ENCODE data around the gene TMEM86A. TPM values are rescaled to one million over a fixed set of nuclear protein-coding genes. Genes with fewer than 3 reads are reported as not detected.

Gene TMEM86A
- total RNA-seq, 1 experiment from 2014 or later, result 0.12 TPM

DNA sequence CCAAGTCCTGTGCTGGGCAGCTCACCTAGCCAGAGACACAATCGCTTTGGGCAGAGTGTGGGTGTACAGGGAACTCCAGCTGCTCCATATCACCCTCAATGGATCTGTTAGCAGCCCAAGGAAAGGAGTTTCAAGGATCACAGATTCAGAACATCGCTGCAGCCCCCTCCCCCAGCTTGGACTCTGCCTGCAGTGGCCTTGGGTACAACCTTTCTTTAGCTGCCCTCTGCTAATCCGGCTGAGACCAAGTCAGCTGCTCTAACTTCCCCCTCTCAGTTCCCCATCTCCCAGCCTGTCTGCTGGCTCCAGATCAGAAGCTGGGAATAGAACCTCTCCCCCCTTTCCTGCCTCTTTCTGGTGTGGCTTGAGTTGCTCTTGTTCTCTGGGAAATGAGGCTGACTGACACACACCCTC is 1.3 kb downstream of the TMEM86A start:
- DNase-seq (ENCODE audit: low read depth), result no peak

DNA sequence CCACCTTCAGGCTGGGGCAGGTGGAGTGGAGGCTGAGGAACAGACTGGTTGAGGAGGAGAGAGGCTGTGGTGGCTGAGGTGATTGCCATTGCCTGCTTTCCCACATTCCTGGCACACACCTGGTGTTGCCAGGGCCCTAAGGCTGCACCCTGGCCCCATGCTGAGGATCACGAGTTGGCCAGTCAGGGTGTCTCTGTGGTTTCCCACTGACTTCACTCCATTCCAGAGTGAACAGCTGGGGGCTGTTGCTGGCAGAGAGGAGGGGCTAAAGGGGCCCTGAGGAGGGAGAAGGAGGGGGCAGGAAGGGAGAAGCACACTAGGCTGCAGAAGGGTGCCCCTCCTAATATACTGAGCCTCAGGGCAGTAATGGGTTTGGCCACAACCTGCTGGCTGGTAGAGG is 1.8 kb downstream of the TMEM86A start:
- peak; percentile 10 for DNase-seq (ENCODE audit: low read depth)

DNA sequence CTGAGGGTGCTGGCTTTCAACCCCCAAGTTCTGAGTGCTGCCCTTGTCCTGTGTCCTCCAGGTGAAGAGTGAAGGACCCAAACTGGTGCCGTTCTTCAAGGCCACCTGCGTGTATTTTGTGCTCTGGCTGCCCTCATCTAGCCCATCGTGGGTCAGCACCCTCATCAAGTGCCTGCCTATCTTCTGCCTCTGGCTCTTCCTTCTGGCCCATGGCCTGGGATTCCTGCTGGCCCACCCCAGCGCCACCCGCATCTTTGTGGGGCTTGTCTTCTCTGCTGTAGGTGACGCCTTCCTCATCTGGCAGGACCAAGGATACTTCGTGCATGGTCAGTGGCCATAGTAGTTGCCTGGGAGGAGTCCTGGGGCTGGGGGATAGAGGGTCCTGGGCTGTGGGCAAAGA is 2.3 kb downstream of the TMEM86A start:
- DNase-seq (ENCODE audit: low read depth), result no peak

DNA sequence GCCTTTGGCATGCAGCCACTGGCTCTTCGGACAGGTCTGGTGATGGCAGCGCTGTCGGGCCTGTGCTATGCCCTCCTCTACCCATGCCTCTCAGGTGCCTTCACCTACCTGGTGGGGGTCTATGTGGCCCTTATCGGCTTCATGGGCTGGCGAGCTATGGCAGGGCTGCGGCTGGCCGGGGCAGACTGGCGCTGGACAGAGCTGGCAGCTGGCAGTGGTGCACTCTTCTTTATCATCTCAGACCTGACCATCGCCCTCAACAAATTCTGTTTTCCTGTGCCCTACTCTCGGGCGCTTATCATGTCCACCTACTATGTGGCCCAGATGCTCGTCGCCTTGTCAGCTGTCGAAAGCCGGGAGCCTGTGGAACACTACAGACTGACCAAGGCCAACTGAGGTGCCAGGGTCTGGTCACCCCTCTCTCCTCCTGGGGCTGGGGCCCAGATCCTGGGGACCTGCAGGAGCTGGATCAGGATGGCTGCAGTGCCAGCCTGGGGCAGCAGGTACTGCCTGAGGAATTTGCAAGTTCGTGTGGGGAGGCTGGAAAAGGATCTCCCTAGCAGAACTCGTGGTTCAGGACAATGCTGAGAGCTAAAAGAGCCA is 3.1 kb downstream of the TMEM86A start:
- no peak for DNase-seq (ENCODE audit: low read depth)

DNA sequence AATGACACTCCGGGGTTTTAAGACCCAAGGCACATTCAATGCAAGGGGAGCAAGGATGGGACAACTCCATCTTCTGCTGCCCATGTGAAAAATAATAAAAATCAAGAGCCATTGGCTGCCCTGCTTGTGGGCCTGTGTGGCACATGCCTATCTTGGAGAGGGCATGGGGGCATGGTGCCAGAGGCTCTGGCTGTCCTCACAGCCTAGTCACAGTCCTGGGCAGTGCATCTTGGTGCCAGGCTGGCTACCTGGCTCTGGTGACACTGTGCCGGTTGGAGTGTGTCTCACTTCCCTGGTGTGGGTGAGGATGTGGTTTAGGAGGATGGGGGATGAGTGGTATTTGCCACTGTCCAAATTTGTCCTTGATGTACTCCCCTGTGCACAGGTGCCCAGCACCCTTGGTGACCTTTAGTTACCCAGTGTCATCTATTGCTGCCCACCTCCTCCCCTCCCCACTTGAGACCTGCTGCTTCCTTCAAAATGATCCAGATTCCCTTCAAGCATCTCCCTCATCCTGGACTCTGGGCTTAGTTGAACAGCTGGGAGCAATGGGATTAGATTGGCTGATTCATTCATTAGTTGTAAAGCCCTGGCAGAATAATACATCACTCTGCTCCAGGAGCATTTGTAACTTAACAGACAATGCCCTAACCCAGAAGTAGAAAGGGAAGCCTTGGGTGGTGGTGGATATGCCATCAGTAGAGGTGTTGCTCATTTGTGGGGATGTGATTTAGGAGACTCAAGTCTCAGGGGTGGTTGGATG is 4.6 kb downstream of the TMEM86A start:
- no peak for DNase-seq (ENCODE audit: low read depth)

DNA sequence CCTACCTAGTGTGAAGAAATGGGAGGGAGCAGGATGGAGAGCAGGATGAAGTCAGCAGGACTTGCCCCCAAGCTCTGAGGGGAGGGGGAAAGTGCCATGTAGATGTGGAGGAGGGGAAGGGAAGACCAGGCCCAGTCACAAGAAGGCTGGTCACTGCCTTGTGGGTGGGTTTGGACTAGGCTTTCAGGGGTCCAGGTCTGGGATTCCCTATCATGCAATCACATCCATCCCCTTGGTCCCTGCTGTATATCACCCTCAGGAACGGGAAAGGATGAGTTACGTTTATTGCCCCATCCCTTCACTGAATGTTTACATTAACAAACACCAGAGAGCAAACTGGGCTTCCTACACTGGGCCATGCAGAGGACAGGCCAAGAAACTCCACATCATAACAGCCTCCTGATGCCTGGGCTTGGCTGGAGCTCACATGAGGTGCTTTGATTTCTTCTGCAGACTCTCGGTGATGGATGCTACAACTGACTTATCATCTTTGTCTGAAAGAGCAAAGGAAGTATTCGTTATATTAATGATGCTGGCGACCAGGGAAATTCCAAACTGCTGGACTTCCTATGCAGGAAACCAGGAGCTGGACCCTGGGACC is 5.6 kb downstream of the TMEM86A start:
- no peak for DNase-seq (ENCODE audit: low read depth)

DNA sequence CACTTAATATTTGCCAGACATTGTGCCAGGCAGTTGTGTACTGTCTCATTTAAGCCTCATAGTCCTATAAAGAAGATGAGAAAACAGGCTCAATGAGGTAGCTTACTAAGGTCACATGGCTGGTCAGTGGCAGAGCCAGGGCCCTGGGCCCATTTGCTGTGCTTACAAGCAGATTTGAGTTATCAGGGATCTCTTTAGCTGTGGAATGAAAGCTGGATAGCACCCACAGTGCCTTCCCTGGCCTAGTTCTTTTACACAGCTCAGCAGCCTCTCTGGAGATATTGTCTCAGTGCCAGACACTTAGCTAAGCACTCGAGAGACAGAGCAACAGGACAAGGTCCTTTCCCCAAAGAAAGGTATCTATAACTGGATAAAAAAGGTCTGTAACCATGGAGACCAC is 6.1 kb downstream of the TMEM86A start:
- DNase-seq (ENCODE audit: low read depth), result no peak

DNA sequence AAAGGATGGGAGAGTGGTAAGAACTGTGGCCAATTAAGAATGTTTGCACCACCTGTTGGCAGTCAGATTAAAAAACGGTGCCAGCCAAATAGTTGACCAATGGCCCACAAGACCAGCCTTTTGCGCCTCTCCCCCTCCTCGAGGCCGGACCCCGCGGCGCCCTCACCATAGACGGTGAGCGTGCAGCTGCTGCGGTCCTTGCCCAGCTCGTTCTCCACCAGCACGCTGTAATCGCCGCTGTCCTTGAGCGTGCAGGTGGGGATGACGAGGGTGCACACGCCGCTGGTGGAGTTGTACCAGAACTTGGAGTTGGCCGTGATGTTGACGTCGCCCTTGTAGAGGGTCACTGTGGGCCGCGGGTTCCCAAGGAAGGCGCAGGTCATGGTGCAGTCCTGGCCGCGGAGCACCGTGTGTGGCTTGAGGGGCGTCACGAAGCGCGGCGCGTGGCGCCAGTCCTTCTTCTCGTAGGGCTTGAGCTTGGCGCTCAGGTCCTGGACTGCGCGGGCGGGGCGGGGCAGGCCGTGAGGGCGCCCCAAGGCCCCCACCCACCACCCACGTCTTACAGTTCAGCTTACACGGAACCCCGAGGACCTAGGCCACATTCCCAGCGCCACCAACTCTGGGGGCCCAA is 7.2 kb downstream of the TMEM86A start:
- no peak for DNase-seq (ENCODE audit: low read depth)

DNA sequence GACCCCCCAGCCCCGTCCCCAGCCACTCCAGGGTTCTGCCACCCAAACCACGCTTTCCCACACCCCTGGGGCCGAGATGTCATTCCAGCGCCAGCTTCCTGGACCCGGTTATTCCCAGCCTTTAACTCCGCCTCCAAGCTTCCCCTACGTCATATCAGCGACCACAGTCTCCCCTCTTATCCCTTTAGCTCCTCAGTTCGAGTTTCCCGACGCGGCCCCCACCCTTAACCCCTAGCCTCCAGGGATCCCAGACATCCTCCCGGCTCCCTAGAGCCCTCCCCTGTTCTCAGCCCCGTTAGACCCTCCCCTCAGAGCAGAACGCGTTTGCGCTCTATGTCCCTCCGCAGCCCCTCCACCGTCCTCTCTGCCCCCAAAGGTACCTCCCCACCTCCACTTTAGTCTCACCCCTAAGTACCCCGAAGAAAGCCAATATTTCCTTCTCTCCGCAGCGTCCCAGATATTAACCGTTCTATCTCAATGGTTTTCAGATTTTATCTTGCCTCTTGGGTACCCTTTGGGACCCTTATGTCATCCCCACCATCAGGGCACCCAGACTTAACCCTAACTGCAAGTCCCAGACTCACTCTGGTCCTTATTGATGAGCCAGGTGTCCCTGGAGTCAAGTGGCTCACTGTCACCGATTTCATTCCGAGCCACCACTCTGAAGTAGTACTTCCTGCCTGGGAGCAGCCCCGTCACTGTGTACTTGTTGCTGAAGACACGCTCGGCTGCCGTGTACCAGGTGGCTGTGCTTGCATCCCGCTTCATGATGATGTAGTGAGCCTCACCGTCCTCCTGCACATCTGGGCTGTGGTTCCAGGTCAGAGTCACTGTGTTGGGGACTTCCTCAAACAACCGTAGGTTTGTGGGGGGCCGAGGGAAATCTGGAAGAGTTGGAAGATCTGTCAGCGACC is 8.0 kb downstream of the TMEM86A start:
- peak; percentile 45 for DNase-seq (ENCODE audit: low read depth)

DNA sequence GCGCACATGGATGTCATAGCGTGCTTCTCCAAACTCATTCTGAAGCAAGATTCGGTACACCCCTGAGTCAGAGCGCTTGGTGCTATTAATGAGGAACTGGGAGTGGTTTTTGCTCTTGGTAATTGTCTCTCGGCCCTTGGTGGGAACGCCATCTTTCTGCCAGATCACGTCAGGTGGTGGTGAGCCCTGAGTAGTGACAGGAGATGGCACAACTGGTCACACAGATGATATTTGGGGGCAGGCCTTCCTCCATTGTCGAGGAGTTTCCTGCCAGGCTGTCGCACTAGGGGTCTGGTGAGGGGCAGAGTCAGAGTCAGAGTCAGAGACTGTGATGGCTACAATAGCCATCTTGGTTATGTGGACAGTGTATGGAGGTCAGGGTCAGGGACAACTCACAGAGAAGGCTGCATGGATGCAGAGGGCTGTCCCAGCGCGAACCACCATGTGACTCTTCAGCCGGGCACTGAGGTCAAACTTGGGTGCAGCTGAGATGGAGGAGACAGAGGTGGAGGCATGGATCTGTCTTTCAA is 9.3 kb downstream of the TMEM86A start:
- no peak for DNase-seq (ENCODE audit: low read depth)

DNA sequence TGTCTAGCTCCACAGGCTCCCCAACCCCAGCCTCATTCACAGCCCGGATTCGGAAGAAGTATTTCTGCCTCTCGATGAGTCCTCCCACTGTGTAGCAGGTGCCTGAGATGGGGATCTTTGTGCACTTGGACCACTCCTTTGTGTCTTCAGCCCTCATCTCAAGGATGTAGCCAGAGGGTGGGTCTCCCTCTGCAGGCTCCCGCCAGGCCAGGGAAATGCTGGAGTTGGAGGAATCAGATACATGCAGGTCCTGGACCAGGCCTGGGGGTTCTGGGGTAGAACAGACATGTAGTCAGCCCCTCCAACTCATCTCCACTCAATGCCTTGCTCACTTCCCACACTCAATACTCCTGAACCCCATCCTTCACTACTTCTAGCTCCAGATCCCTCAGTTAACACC is 10.8 kb downstream of the TMEM86A start:
- no peak for DNase-seq (ENCODE audit: low read depth)

DNA sequence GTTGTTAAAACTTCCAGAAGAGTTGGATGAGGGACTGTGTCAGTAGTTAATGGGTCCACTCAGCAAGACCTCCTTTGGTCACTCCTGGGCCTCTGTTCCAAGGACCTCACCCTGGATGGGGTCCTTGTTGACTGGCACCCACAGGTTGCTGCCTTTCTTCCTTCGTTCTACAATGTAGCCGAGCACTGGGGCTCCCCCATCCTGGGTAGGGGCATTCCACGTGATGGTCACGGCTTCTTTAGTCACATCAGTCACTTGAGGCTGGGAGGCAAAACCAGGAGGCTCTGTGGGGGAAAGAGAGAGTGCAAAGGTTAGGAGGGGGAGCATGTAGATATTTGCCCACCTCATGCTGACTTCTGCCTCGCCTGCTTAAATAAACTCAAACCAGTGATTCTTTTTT is 12.0 kb downstream of the TMEM86A start:
- no peak for DNase-seq (ENCODE audit: low read depth)

DNA sequence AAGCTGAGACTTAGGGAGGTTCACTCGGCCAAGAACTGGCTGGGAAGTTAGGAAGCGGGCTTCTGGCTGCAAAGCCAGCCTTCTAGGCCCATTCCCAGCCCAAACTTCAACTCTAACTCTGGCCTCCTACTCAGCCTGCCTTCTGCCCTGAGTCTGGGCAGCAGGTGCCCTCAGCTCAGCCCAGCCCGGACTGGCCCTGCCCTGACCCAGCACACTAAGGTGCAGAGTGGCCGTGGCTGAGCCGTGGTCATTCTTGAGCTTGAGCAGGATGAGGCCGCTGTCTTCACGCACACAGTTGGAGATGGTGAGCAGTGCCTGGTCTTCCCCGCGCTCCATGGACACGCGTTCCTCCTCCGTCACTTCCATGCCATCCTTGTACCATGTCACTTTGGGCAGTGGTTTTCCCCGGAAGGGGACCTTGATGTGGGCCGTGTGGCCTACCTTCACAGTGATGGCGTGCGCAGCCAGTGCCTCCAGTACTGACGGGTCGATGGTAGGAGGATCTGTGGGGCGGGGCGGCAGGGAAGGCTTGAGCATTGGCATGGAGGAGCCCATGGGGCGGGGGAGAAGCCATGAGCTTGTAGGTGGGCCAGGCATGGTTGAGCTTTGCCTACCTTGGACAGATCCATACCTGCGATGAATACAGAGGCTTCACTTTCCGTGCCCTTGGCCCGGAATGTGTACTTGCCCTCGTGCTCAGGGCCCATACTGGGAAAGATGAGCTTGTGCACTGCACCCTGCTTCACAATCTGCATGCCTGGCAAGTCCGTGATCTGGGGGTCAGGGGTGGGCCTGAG is 15.3 kb downstream of the TMEM86A start:
- DNase-seq (ENCODE audit: low read depth), result no peak

DNA sequence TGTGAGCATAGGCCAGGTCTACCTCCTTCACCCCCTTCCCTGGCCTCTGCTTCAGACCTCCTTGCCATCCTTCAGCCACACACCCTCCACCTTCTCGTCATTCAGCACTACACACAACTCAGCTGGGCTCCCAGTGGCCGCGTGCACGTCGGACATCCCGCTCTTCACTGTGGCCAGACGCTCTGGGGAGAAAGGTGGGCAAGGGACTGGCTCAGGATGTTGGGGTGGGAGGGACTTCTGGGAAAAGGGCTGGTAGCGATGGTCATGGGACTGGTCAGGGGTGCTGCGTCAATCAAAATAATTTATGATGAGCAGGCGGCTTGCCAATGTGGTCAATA is 15.8 kb downstream of the TMEM86A start:
- no peak for DNase-seq (ENCODE audit: low read depth)

DNA sequence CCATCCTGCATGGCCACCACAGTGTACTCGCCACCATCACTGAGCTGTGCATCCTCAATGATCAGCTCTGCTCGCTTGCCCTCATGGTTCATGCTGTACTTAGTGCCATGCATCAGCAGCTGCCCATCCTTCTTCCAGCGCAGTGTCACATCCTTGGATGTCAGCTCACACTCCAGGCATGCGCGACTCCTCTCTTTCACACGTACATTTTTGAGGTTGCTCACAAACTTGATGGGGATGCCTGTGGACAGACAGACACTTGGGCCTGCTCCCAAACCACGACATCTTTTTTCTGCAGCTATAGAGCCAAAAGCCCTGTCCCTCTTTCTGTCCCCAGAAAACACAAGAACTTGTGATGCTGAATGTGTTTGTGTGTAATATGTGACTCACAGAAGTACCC is 16.9 kb downstream of the TMEM86A start:
- no peak for DNase-seq (ENCODE audit: low read depth)

DNA sequence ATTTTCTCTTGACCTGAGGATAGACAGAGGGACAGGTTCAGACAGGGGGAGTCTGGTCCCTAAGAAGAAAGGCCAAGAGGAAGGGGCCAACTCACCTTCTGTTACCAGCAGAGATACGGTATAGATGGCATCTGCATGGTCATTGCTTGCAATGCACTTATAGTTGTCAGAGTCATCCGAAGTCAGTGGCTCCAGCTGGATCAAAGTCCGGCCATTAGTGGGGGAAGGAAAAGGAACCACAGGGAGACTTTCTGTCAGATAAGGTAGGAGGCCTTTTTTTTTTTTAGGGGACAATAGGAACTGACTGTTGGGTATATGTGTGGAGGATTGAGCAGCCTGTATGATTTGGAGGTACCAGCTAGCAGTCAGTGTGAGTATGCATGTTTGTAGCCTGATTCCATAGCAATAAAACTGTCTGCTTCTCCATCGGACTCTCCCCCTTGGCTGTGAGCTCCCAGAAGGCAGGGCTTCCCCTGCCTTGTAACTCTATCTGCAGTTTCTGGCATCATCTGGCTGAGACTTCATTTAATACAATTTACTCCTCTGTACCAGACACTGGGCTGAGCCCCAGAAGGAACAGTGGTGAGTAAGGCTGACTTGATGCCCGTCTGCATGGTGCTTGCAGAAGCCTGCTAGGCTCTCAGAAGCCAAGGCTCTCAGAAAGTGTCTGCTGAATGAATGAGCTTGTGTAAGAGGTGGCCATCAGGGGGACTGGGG is 21.7 kb downstream of the TMEM86A start:
- no peak for DNase-seq (ENCODE audit: low read depth)

DNA sequence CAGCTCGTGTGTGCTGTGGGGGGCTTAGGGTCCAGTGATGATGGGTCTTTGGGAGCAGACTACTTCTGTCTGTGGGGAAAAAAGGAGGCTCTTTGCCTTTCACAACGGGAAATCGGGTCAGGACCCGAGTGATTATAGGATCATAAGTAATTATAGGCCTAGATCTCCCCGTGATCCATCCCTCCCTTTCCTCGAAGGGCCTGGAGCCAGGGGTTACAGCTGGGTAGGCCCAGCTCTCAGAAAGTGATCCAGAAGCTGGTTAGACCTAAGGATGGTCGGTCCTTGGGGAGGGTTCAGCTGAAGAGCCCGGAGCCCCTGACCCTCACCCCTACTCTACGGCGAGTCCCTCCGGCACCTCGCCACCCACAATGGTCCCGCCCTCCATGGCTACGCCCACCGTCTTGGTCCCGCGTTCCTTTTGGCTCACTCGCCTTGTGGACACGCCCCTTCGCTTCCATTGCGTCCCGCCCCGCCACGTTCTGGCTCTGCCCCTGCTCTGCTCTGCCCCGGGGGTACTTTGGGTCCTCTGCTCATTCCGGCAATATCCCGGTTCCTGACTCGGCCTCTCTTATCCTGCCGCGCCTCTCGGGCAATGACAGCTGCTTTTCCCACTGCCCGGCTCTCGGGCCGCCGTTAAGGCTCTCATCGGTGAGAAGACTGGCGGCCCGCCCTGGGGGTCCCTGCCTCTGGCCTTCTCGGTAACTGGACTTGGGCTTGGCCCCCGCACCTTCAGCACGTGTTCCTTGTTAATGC is 22.4 kb downstream of the TMEM86A start:
- peak; percentile 79 for DNase-seq (ENCODE audit: low read depth)

DNA sequence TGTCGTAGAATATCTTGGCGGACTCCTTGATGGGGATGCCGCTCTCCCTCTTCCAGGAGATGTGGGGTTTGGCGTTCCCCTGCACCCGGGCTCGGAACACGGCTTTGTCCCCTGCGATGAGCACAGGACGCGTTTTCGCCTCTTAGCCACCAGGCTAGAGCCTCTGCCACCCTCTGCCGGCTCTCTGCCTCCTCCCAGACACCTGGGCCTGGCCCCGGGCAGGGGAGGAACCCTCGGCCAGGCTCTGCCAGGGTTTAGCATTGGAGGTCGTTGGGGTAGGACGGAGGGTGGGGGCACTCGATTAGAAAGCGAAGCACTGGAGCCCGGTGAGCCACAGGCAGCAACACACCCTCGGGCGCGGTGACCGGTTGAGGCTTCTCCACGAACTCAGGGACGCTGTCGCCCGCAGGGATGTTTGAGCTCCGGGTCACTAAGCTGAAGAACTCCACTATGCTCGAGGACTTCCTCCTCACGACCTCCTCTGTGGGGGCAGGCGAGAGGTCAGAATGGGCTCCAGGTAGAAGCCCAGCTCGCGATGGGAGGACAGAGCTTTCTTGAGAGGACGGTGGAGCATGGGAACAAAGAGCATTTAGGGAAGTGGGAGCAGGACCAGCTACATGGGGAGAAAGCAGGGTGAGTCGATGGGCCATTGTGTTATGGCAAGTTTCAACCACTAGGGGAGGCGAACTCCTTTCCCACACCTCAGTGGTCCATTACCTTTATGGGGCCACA is 23.1 kb downstream of the TMEM86A start:
- DNase-seq (ENCODE audit: low read depth), result peak; percentile 53

DNA sequence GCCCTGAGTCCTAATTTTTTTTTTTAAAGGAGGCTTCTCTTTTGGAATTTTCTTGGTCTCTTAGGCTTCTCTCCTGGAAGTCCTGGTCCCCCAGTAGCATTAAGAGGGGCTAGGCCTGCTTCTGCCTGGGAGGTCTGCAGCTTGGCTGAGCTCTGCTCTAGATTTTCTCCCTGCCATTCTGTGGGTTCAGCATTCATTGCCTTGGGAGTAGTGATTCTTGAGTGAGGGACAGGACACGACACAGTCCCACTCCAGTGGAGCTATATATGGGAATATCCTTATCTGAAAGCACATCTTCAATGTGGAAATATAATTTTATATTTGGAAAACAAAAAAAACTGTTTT is 23.7 kb downstream of the TMEM86A start:
- DNase-seq (ENCODE audit: low read depth), result no peak
